Panc1 (cell line): ENCODE measurements around the gene ARX. TPM values are rescaled to one million over a fixed set of nuclear protein-coding genes. Genes with fewer than 3 reads are reported as not detected.

Experiments used
- ATAC-seq: fragments of 200-7000 bp; cut with Tn5 transposase; 2 replicates; pipeline ENCODE4 v1.9.1; 2020; ENCODE audit warnings: mild to moderate bottlenecking, moderate library complexity
- BruUV-seq: library from RNA; stranded (reverse); fragments of 400-500 nt; replicated peaks from 2 replicates; lab custom pipeline; 2021; lab: Mats Ljungman, UMichigan
- CTCF ChIA-PET: fragments of 300-600 bp; sonication (Branson Sonifier 250); formaldehyde crosslinking; loops from one replicate; lab custom pipeline; 2022; ENCODE audit warnings: antibody characterized with exemption; lab: Charles Lee
- POLR2A ChIA-PET: fragments of 300-600 bp; sonication (Branson Sonifier 250); formaldehyde crosslinking; loops from one replicate; lab custom pipeline; 2022; ENCODE audit warnings: antibody characterized with exemption; lab: Charles Lee
- DNase-seq: peaks from one replicate; pipeline ENCODE4 v3.0.0-alpha.2; 2010; ENCODE audit warnings: low read depth, low spot score
- H3K27ac ChIP-seq: 2 replicates; pipeline ENCODE4 v1.5.1; 2011; ENCODE audit warnings: mild to moderate bottlenecking, low read length, inconsistent platforms
- H3K27me3 ChIP-seq: fragments of 200-500 bp; sonication (Bioruptor generic); 2 replicates; pipeline ENCODE4 v1.6.0; 2014; ENCODE audit warnings: low read length, inconsistent platforms; ENCODE audit not compliant: control insufficient read depth, insufficient read depth
- H3K36me3 ChIP-seq: fragments of 200-500 bp; sonication (Bioruptor generic); 2 replicates; pipeline ENCODE4 v1.5.1; 2014; ENCODE audit warnings: inconsistent platforms, mild to moderate bottlenecking, low read length, moderate library complexity; ENCODE audit not compliant: control insufficient read depth, insufficient read depth
- H3K4me1 ChIP-seq: 2 replicates; pipeline ENCODE4 v1.5.1; 2011; ENCODE audit warnings: inconsistent platforms, mild to moderate bottlenecking, low read length, moderate library complexity; ENCODE audit not compliant: control insufficient read depth, insufficient read depth
- H3K4me3 ChIP-seq, 2 experiments: 2 replicates each; pipeline ENCODE4 v1.5.1; 2011 to 2012; ENCODE audit warnings: low read depth in 2 of 2, low read length in 2 of 2, mild to moderate bottlenecking in 2 of 2, inconsistent platforms in 1 of 2, moderate library complexity in 1 of 2
- H3K9me3 ChIP-seq: fragments of 200-500 bp; sonication (Bioruptor generic); 2 replicates; pipeline ENCODE4 v1.5.1; 2014; ENCODE audit warnings: low read depth, mild to moderate bottlenecking, inconsistent platforms, low read length, moderate library complexity; ENCODE audit not compliant: control insufficient read depth, insufficient read depth
- POLR2AphosphoS5 ChIP-seq: IDR thresholded peaks from 2 replicates; pipeline ENCODE4 v1.6.1; 2012; ENCODE audit warnings: mild to moderate bottlenecking, low read depth, low read length, moderate library complexity
- REST ChIP-seq, 2 experiments: IDR thresholded peaks; 2 replicates each; pipeline ENCODE4 v1.6.1; 2011 to 2012; ENCODE audit warnings: low read depth in 2 of 2, control low read depth in 1 of 2, low read length in 1 of 2, mild to moderate bottlenecking in 1 of 2, moderate library complexity in 1 of 2; ENCODE audit not compliant: insufficient read depth in 1 of 2
- SIN3A ChIP-seq: IDR thresholded peaks from 2 replicates; pipeline ENCODE4 v1.6.1; 2012; ENCODE audit warnings: low read depth, mild to moderate bottlenecking, low read length, moderate library complexity, borderline replicate concordance; ENCODE audit not compliant: insufficient read depth
- TCF7L2 ChIP-seq: IDR thresholded peaks from 2 replicates; pipeline ENCODE4 v1.6.1; 2011; ENCODE audit warnings: mild to moderate bottlenecking, low read depth, low read length, inconsistent platforms
- in situ Hi-C: cut with HindIII; loops from 2 replicates; pipeline ENCODE4 v1.10.0; 2016; ENCODE audit warnings: low sequenced_read_pairs, low pct_unique_long_range_greater_than_20kb
- intact Hi-C: fragments of 100-400 bp; cut with micrococcal nuclease; formaldehyde crosslinking; loops from one replicate; pipeline ENCODE4 v1.10.0; 2022; ENCODE audit not compliant: unreplicated experiment
- total RNA-seq: library from RNA; stranded (reverse); gene quantifications from one replicate; pipeline ENCODE4 v1.2.1, GENCODE V29; 2021; ENCODE audit not compliant: unreplicated experiment

Gene ARX
- total RNA-seq, 1 experiment from 2014 or later = 0.15 TPM

GRCh38 chrX:24983931-24984330 is 31.8 kb downstream of the ARX start:
- ATAC-seq (no peak), DNase-seq (no peak)
- no peaks in the 10 kb centered on the region for H3K9me3 ChIP-seq
- intact Hi-C loops (no loop called here), in situ Hi-C loops (no loop called here)
- H3K4me1 ChIP-seq = no peaks in the 10 kb centered on the region
- no peak overlapping the region for H3K4me3 ChIP-seq
- no TSS peak for BruUV-seq
- POLR2A ChIA-PET = no interaction called here
- CTCF ChIA-PET = no interaction called here
- no peaks in the 10 kb centered on the region for H3K27me3 ChIP-seq
- H3K36me3 ChIP-seq = no peaks in the 10 kb centered on the region
- no peak for TF ChIP-seq POLR2AphosphoS5
- no peak for TF ChIP-seq SIN3A
- no peak for TF ChIP-seq TCF7L2
- TF ChIP-seq REST (IDR thresholded peaks at IDR 0.05; ENCODE audit: insufficient read depth in 1 of 2, low read depth in 2 of 2, low read length in 1 of 2) = no peak
- no peak overlapping the region for H3K27ac ChIP-seq

GRCh38 chrX:24982306-24982965 is 33.3 kb downstream of the ARX start:
- intact Hi-C loops (no loop called here), in situ Hi-C loops (no loop called here)
- H3K4me1 ChIP-seq = no peaks in the 10 kb centered on the region
- no peak overlapping the region for H3K27ac ChIP-seq
- ChIA-PET CTCF (no interaction called here), POLR2A (no interaction called here)
- no peak overlapping the region for H3K4me3 ChIP-seq
- H3K9me3 ChIP-seq = no peaks in the 10 kb centered on the region
- DNase-seq = no peak
- BruUV-seq = no TSS peak
- H3K27me3 ChIP-seq = no peaks in the 10 kb centered on the region
- H3K36me3 ChIP-seq = no peaks in the 10 kb centered on the region
- TF ChIP-seq REST (IDR thresholded peaks at IDR 0.05; ENCODE audit: insufficient read depth in 1 of 2, low read depth in 2 of 2, low read length in 1 of 2) (no peak), SIN3A (no peak), POLR2AphosphoS5 (no peak)
- ATAC-seq = no peak

- no peak for ATAC-seq
- no peaks in the 10 kb centered on the region for H3K9me3 ChIP-seq
- ChIA-PET CTCF (no interaction called here), POLR2A (no interaction called here)
- no peak overlapping the region for H3K27ac ChIP-seq
- intact Hi-C loops (no loop called here), in situ Hi-C loops (no loop called here)
- H3K4me1 ChIP-seq = no peaks in the 10 kb centered on the region
- no peaks in the 10 kb centered on the region for H3K27me3 ChIP-seq
- H3K36me3 ChIP-seq = no peaks in the 10 kb centered on the region
- no peak for DNase-seq
- TF ChIP-seq REST (IDR thresholded peaks at IDR 0.05; ENCODE audit: insufficient read depth in 1 of 2, low read depth in 2 of 2, low read length in 1 of 2) = no peak
- no peak overlapping the region for H3K4me3 ChIP-seq
- BruUV-seq = no TSS peak
Observed at GRCh38 chrX:24981030-24981429, 34.7 kb downstream of the ARX start.
